Large intestine (tissue), 3 donors: Measurements from ENCODE around the gene GALNT17. TPM values are rescaled to one million over a fixed set of nuclear protein-coding genes. Genes with fewer than 3 reads are reported as not detected.

Source experiments
- DNase-seq, 2 donors: peaks; one replicate each; pipeline versions ENCODE4 v3.0.0 to v3.0.0-alpha.2; 2013
- H3K27ac ChIP-seq: one replicate; pipeline ENCODE4 v1.5.1; 2013; ENCODE audit warnings: low read length
- H3K27me3 ChIP-seq: 2 replicates; pipeline ENCODE4 v1.6.1; 2013; ENCODE audit warnings: low read length; ENCODE audit not compliant: control insufficient read depth, insufficient read depth
- H3K36me3 ChIP-seq: 2 replicates; pipeline ENCODE4 v1.6.1; 2013; ENCODE audit warnings: low read length; ENCODE audit not compliant: control insufficient read depth, insufficient read depth
- H3K4me1 ChIP-seq: one replicate; pipeline ENCODE4 v1.6.1; 2013; ENCODE audit warnings: low read length; ENCODE audit not compliant: control insufficient read depth, insufficient read depth
- H3K4me3 ChIP-seq: one replicate; pipeline ENCODE4 v1.5.1; 2013; ENCODE audit warnings: low read length
- H3K9me3 ChIP-seq: one replicate; pipeline ENCODE4 v1.6.1; 2013; ENCODE audit warnings: mild to moderate bottlenecking, low read depth, low read length, moderate library complexity; ENCODE audit not compliant: control insufficient read depth
- WGBS: methylation state at CpG from one replicate; pipeline ENCODE4 v1.1.5; 2013; ENCODE audit warnings: low lambda C conversion rate; ENCODE audit not compliant: insufficient coverage; 5-methylcytosine and 5-hydroxymethylcytosine counted together
- polyA plus RNA-seq: library from polyadenylated mRNA; unstranded; fragments of 120-200 nt; gene quantifications from one replicate; pipeline ENCODE4 v1.2.1, GENCODE V29; 2013

The GALNT17 gene
- polyA plus RNA-seq, 1 donor: 2.7 TPM

DNA sequence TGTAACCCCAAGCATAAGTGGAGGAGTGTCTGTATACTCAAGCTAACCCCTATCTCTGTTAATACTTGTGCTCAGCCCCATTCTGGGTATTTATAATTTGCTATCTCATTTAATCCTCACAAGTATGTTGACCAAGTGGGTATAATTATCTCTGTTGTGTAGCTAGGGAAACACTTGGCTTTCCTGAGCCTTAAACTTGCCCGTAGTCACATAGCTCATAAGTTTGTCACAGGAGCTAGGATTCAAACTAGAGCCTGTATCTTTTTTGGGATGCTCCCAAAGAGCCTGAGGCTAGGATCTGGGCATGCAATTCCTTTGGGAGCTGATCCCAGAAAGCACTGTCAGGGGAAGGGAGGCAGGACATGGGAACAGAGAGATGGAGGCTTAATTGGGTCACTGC, 377.4 kb downstream of the GALNT17 start:
- no peaks in the 10 kb centered on the region for H3K27me3 ChIP-seq
- no peak overlapping the region for H3K27ac ChIP-seq
- H3K4me3 ChIP-seq: no peak overlapping the region
- H3K9me3 ChIP-seq: no peaks in the 10 kb centered on the region
- no peaks in the 10 kb centered on the region for H3K4me1 ChIP-seq
- DNase-seq: no peak
- no peaks in the 10 kb centered on the region for H3K36me3 ChIP-seq
- WGBS: no CpG with 5 or more reads among the region's 1 CpG

DNA sequence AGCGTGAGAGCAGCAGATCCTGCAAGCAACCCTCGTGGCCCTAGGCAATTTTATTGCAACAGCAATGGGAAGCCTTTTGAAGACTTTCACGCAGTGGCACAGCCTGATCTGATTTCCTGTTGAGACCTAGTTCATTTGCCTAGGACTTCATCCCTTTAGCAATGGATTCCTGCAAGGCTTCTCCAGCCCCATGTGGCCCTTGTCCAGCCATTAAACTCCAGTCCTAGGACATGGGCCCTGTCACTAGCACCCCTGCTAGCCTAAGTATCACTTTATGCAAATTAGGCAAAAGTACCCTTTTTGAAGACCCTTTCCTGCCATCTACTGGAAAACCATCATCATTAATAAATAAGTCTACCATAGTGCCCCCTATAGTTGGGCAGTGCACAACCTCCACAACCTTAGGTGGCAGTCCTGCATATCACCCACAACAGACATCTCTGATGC, 379.4 kb downstream of the GALNT17 start:
- H3K27ac ChIP-seq: no peak overlapping the region
- DNase-seq: no peak
- H3K27me3 ChIP-seq: no peaks in the 10 kb centered on the region
- no peaks in the 10 kb centered on the region for H3K9me3 ChIP-seq
- no peaks in the 10 kb centered on the region for H3K36me3 ChIP-seq
- H3K4me1 ChIP-seq: no peaks in the 10 kb centered on the region
- WGBS: no CpG with 5 or more reads among the region's 3 CpGs
- H3K4me3 ChIP-seq: no peak overlapping the region

DNA sequence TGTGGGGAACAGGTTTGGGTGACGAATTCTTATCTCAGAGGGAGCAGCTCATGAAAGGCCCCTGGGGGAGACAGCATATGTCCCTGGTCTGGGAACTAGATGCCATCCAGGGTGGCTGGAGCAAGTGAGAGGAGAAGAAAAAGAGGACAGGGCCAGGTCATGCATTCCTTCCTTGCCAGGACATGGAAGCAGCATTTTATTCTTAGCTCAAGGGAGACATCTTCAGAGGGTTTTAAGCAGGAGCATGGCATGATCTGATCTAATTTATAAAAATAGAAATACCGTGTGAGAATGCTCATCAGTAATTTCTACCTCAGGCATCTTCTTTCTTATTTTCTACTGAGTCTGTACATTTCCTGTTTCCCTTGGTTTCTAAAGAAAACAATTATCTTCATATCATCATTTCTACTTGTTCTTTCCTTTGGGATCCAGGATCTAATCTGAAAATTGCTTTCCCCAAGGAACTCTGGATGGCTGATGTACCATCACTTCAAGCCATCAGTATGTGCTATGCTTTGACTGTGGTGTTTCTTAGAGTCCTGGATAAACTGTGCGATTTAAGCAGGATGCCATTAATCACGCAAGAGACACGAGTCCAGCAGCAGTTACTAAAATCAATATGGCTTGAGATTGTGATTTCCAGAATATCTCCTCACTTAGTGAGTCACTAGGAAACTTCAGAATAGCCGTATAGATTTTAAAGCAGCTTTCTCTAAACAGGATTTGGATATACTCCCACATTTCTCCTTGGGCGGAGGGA, 386.2 kb downstream of the GALNT17 start:
- no peak overlapping the region for H3K4me3 ChIP-seq
- no peak overlapping the region for H3K27ac ChIP-seq
- no peaks in the 10 kb centered on the region for H3K4me1 ChIP-seq
- 100% methylated on average over 1 of the region's 7 CpGs for WGBS
- H3K27me3 ChIP-seq: no peaks in the 10 kb centered on the region
- no peaks in the 10 kb centered on the region for H3K36me3 ChIP-seq
- H3K9me3 ChIP-seq: no peaks in the 10 kb centered on the region
- DNase-seq: no peak

DNA sequence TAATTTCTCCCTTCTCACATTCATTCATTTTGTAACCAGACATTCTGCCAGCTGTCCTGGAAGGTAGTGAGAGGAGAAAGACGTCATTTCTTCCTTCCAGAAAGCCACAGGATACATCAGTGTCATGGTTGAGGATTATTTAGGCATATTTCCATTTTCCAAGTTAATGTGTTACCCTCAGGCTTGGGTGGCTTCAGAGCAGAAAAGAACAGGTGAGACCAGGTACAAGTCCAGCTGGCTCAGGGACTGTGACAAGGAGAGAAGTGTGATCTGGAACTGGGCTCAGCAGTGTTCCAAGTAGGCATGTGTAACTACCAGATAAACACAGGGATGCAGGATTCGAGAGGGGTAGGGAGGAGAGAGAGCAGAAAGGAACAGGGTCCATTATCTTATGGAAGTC, 386.9 kb downstream of the GALNT17 start:
- Histone ChIP-seq H3K9me3 (no peaks in the 10 kb centered on the region), H3K27me3 (no peaks in the 10 kb centered on the region), H3K27ac (no peak overlapping the region)

DNA sequence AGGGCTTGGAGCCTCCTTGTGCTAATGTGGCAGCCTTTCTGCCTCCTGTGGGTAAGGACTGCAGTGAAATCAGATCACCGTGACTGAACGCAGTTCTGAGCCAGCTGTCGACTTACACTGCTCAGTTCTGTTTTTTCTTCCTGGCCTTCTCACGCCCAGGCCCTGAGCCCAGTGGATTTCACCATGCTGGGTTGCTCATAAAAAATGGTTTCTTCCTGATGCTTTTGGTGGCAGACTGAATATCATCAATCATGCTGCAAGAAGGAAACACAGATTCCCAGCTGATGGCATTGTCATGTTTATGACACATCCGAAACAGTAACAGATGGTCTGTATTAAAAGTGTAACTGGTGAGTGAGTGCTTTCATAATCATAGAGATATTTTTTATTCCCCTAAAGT, 389.6 kb downstream of the GALNT17 start:
- Histone ChIP-seq H3K4me1 (no peaks in the 10 kb centered on the region), H3K27me3 (no peaks in the 10 kb centered on the region), H3K27ac (no peak overlapping the region), H3K9me3 (no peaks in the 10 kb centered on the region), H3K4me3 (no peak overlapping the region), H3K36me3 (no peaks in the 10 kb centered on the region)
- no peak for DNase-seq
- WGBS: 80% methylated on average over 1 of the region's 5 CpGs

More for the DNA sequence above, 386.9 kb downstream of the GALNT17 start:
- 100% methylated on average over 1 of the region's 2 CpGs for WGBS
- H3K4me1 ChIP-seq: no peaks in the 10 kb centered on the region
- H3K36me3 ChIP-seq: no peaks in the 10 kb centered on the region
- no peak overlapping the region for H3K4me3 ChIP-seq
- DNase-seq: no peak

DNA sequence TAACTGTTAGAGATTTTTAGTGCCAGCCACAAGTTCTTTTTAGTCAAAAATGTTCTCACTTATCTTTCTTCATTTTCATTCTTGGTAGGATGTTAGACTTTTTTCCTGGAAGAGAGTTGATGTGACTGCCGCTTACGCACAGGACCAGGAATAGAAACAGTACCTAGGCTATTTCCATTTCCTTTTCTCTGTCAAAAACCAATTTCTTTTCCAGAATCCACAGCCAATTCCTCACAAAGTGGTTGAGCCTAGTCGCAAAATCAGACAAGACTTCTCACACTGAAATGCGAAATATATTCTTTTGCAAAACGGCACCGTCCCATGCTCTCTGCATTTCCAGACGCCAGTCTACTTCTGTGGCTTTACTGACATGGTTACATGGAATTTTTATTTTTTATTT, 394.2 kb downstream of the GALNT17 start:
- no peak for DNase-seq
- no CpG with 5 or more reads among the region's 7 CpGs for WGBS
- Histone ChIP-seq H3K9me3 (no peaks in the 10 kb centered on the region), H3K36me3 (no peaks in the 10 kb centered on the region), H3K4me3 (no peak overlapping the region), H3K27me3 (no peaks in the 10 kb centered on the region), H3K4me1 (no peaks in the 10 kb centered on the region), H3K27ac (no peak overlapping the region)

DNA sequence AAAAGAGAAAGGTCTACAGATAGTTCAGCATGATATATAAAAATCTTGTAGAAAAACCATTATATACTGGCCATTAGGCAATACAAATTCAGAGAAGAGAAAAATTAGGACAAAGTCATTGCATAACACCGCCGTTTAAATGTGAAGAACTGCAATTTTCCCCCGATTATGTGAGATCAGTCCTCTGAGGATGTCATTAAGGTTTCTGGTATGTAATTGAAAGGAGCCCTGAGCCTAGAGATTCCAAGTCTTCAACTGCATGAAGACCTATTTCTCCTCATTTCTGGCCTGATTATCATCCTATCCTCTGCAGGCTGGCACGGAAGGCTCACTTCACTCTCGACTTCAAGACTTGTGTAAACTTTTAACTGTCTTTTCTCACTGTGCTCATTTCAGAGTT, 395.3 kb downstream of the GALNT17 start:
- DNase-seq: no peak
- 83% methylated on average over 2 of the region's 5 CpGs for WGBS
- no peaks in the 10 kb centered on the region for H3K9me3 ChIP-seq

DNA sequence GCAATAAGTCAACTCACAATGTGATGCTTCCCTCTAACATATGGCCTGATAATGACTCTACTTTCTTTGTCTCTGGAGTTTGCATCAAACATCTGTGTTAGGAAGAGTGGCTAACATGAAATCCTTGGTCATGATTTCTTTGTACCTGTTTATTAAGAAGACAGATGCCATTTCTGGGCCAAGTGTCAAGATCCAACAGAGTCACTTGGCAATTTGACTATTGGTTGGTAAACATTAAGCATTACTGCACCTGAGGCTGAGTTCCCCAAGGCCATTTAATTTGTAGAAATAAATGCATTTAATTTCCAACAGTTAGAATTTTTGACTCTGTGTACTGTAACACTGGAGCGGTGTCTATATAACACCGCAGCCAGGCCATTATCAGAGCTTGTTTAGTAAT, 403.7 kb downstream of the GALNT17 start:
- Histone ChIP-seq H3K4me3 (no peak overlapping the region), H3K27me3 (no peaks in the 10 kb centered on the region), H3K36me3 (no peaks in the 10 kb centered on the region), H3K4me1 (no peaks in the 10 kb centered on the region), H3K9me3 (no peaks in the 10 kb centered on the region), H3K27ac (no peak overlapping the region)
- no peak for DNase-seq
- no CpG with 5 or more reads among the region's 2 CpGs for WGBS

More for the DNA sequence above, 395.3 kb downstream of the GALNT17 start:
- H3K4me3 ChIP-seq: no peak overlapping the region
- no peaks in the 10 kb centered on the region for H3K36me3 ChIP-seq
- H3K4me1 ChIP-seq: no peaks in the 10 kb centered on the region
- no peak overlapping the region for H3K27ac ChIP-seq
- H3K27me3 ChIP-seq: no peaks in the 10 kb centered on the region

DNA sequence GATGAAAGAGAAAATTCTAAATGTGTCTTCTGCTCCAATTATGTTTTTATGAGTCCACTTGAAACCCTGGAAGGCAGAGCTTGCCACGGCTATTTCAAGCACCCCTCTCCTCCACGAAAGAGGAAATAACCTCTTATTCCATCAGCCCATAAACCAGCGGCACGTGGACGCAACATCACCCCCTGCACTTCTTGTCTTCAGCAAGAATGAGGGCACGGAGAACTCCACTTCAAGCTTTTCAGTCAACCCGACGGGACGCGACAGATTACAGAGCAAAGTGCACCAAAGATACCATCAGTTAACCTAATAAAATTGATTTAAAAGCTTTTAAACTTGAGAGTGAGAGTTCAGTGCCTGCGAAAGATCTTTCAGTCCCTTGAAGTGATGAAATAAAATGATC, 406.3 kb downstream of the GALNT17 start:
- no peaks in the 10 kb centered on the region for H3K9me3 ChIP-seq
- no peak overlapping the region for H3K4me3 ChIP-seq
- no peak overlapping the region for H3K27ac ChIP-seq
- WGBS: 0% methylated on average over 1 of the region's 11 CpGs
- H3K36me3 ChIP-seq: no peaks in the 10 kb centered on the region
- DNase-seq: no peak
- H3K27me3 ChIP-seq: no peaks in the 10 kb centered on the region
- H3K4me1 ChIP-seq: no peaks in the 10 kb centered on the region

DNA sequence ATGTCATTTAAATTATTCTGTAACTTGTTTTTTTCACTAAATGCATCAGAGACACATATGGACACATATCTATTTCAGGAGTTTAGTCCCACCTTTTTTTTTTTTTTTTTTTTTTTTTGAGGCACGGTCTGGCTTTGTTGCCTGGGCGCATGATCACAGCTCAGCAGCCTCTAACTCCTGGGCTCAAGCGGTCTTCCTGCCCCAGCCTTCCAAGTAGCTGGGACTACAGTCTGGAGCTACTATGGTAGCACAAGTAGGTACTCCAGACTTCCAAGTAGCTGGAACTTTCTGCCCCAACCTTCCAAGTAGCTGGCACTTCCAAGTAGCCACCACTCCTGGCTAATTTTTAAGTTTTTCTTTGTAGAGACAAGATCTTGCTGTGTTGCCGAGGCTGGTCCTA, 407.7 kb downstream of the GALNT17 start:
- no peak overlapping the region for H3K27ac ChIP-seq
- H3K36me3 ChIP-seq: no peaks in the 10 kb centered on the region
- WGBS: no CpG with 5 or more reads among the region's 4 CpGs
- no peak for DNase-seq
- no peak overlapping the region for H3K4me3 ChIP-seq
- H3K4me1 ChIP-seq: no peaks in the 10 kb centered on the region
- no peaks in the 10 kb centered on the region for H3K27me3 ChIP-seq
- H3K9me3 ChIP-seq: no peaks in the 10 kb centered on the region

DNA sequence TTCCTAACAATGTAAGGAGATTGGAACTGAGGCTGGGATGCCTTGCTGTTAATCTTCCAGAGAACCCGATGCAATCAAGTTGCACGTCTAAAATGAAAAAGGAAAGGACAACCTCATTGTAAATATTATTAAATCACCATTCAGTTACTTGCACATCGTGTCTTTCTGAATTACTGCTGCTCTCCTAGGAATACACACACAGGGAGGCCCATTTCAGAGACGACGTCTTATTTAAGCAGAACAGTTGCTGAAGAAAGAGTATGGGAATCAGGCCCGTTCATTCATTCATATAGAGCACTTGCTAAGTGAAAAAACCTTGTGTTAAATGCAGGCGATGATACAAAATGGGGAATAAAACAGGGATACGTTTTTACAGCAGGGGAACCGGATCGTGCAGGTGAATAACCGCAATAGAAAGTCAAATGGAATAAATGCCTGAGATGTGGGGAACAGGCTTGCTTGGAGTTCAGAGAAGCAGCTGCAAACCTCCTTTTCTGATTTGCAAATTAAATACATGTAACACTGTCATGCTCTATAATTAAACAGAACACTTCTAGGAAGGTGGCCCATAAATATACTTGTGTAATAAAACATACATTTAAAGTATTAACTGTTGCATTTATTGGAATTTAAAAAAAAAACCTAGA, 409.9 kb downstream of the GALNT17 start:
- H3K27me3 ChIP-seq: no peaks in the 10 kb centered on the region
- no peak for DNase-seq
- H3K36me3 ChIP-seq: no peaks in the 10 kb centered on the region
- no peak overlapping the region for H3K27ac ChIP-seq
- H3K9me3 ChIP-seq: no peaks in the 10 kb centered on the region
- no peak overlapping the region for H3K4me3 ChIP-seq
- WGBS: 95% methylated on average over 4 of the region's 11 CpGs
- no peaks in the 10 kb centered on the region for H3K4me1 ChIP-seq
